ACHN (cell line): ENCODE results near the gene EPB41L4A.
"Not testable (repeated sequence)": the region's sequence is repeated elsewhere in the genome, so short reads cannot be mapped to it uniquely, and the experiment has no call there.

Source experiments
- DNase-seq: peaks from one replicate; pipeline ENCODE4 v3.0.0-alpha.2; 2015
- in situ Hi-C: cut with HindIII; loops from 2 replicates; pipeline ENCODE4 v1.10.0; 2017; ENCODE audit warnings: low sequenced_read_pairs, low pct_ligation_motif_present, low pct_unique_long_range_greater_than_20kb

The EPB41L4A gene

GRCh38 chr5:112419164-112419985, at the start of gene EPB41L4A:
Gene EPB41L4A (minus strand): TSS chr5:112419277. CDS start chr5:112419039, 238 bp downstream.
- in situ Hi-C loops: no loop called here
- DNase-seq: peak; percentile 67

DNA sequence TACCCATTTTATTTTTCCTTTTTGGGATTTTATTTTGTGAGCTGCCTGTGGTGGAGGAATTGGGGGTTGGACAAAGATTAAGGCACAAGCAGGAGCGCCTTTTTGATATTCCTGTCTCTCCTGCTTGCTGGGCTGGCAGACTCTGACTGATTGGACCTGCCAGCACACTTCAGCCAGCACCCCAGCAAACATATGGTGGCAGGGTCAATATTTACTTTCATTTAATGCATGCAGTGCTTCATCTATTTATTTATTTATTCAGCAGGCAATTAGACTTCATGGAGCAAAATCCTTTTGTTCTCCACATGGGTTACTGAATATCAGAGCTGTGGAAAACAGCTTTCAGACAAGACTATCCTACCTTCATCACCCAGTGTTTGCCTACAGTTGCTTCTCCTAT, 48.4 kb upstream of the EPB41L4A start:
- no peak for DNase-seq

DNA sequence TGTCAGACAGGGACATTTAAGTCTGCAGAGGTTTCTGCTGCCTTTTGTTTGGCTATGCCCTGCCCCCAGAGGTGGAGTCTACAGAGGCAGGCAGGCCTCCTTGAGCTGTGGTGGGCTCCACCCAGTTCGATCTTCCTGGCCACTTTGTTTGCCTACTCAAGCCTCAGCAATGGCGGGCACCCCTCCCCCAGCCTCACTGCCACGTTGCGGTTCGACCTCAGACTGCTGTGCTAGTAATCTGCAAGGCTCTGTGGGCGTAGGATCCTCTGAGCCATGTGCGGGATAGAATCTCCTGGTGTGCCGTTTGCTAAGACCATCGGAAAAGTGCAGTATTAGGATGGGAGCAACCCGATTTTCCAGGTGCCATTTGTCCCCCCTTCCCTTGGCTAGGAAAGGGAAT, 47.2 kb upstream of the EPB41L4A start:
- DNase-seq, in situ Hi-C loops: not testable (repeated sequence)

More for the DNA sequence above, 48.4 kb upstream of the EPB41L4A start:
- in situ Hi-C loops: no loop called here

DNA sequence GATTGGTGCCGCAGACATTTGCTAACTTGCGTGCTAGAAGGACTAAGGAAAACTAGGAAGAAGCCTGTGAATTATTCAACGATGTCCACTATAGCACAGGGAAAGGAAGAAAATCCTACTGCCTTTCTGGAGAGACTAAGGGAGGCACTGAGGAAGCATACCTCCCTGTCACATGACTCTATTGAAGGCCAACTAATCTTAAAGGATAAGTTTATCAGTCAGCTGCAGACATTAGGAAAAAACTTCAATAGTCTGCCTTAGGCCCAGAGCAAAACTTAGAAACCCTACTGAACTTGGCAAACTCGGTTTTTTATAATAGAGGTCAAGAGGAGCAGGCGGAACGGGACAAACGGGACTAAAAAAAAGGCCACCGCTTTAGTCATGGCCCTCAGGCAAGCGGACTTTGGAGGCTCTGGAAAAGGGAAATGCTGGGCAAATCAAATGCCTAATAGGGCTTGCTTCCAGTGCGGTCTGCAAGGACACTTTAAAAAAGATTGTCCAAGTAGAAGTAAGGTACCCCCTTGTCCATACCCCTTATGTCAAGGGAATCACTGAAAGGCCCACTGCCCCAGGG, 28.2 kb upstream of the EPB41L4A start:
- DNase-seq, in situ Hi-C loops: not testable (repeated sequence)

DNA sequence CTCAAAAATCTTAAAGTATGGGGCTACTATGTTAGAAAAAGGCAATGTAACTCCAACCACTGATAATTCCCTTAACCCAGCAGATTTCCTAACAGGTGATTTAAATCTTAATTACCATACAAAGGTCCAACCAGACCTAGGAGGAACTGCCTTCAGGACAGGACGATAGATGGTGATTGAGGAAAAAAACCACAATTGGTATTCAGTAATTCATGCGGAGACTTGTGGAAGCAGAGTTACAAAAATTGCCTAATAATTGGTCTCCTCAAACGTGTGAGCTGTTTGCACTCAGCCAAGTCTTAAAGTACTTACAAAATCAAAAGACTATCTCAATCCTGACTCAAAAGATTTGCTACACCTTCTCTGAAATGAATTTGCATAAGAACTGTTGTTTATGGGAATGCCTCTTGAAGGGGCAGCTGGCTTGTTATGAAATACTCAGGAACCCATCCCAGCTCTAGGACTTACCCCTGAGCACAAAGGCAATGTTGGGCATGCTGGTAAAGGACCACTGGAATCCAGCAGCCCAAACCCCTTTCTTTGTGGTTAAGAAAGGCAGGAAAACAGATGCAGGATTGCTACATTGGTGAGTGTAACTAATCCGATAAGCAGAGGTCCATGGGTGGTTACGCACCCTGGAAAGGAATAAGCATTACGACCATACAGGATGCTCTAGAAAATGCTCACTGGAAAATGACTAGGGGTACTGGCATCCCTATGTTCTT, 26.7 kb upstream of the EPB41L4A start:
- DNase-seq: no peak
- in situ Hi-C loops: no loop called here

GRCh38 chr5:112443932-112444331, 24.9 kb upstream of the EPB41L4A start:
- in situ Hi-C loops, DNase-seq: not testable (repeated sequence)

- in situ Hi-C loops: no loop called here
- no peak for DNase-seq
Measured at GRCh38 chr5:112440031-112440430, 21.0 kb upstream of the EPB41L4A start.

- in situ Hi-C loops: no loop called here
- no peak for DNase-seq
Measured at GRCh38 chr5:112436144-112436543, 17.1 kb upstream of the EPB41L4A start.

GRCh38 chr5:112434641-112435040, 15.6 kb upstream of the EPB41L4A start:
- DNase-seq: no peak
- in situ Hi-C loops: no loop called here

DNA sequence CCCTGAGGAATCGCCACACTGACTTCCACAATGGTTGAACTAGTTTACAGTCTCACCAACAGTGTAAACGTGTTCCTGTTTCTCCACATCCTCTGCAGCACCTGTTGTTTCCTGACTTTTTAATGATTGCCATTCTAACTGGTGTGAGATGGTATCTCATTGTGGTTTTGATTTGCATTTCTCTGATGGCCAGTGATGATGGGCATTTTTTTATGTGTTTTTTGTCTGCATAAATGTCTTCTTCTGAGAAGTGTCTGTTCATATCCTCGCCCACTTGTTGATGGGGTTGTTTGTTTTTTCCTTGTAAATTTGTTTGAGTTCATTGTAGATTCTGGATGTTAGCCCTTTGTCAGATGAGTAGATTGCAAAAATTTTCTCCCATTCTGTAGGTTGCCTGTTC, 7.1 kb upstream of the EPB41L4A start:
- in situ Hi-C loops, DNase-seq: not testable (repeated sequence)

GRCh38 chr5:112419986-112420864, 1.1 kb upstream of the EPB41L4A start:
- in situ Hi-C loops: no loop called here
- peak; percentile 81 for DNase-seq

DNA sequence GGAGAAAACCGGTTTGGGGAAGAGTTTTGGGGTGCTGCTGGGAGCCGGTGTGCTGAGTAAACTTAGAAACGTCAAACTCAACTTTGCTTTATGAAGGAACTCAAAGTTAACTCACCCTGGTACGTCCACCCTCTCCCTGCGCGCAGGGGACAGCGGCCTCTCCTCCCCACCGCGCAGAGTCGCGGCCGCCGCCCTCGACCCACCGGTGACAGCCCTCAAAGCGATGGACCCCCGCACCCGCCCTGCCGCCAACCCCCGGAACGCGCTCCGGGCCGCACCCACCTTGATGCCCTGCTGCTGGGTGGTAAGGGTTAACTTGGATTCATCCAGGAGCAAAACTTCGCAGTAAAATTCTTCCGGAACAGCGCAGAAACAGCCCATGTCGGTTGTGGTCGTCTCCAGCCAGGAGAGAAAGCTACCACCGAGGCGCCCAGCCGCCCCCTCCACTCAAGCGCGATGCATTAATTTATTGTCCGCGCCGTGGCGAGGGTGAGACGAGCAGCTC, 366 bp downstream of the EPB41L4A start:
- DNase-seq: no peak
- in situ Hi-C loops: no loop called here

DNA sequence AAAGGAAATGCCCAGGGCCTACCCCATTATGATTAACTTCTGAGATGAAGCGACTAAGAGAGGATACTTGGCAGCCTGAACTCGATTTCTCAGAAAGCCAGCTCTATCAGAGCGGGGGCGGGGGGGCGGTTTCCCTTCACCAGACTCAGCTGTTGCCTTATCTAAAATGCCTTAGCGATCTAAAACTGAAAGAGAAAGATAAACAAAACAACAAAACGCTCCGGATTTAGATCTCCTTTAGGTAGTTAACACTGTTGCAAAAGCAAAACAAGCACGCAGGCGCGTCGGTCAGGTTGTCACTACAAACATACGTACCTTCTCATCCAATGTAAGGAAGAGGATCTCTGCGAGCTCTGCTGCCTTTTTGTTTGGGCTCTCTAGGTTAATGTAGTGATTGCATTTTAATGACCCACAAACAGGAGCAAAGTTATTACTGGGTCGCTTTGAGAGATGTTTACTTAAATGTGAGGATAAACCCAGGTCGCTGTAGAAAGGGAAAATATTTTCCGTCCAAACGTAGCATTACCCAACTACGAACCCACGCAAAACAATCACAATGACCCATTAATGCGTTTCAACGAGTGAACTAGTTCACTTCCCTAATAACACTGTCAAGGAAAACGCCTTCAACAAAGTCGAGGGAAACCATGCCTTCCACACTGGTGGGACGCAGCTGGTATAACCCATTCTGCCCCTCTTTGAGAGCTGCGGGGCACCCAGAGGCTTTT, 982 bp downstream of the EPB41L4A start:
- in situ Hi-C loops: no loop called here

GRCh38 chr5:112415552-112415951, 3.5 kb downstream of the EPB41L4A start:
- no peak for DNase-seq
- in situ Hi-C loops: no loop called here

More for the DNA sequence above, 982 bp downstream of the EPB41L4A start:
- DNase-seq: peak; percentile 40

GRCh38 chr5:112413611-112414010, 5.5 kb downstream of the EPB41L4A start:
- in situ Hi-C loops: no loop called here
- no peak for DNase-seq

- peak; percentile 48 for DNase-seq
- in situ Hi-C loops: no loop called here
Measured at GRCh38 chr5:112412346-112412745, 6.7 kb downstream of the EPB41L4A start.

GRCh38 chr5:112411903-112412302, 7.2 kb downstream of the EPB41L4A start:
- in situ Hi-C loops: no loop called here
- no peak for DNase-seq

- no peak for DNase-seq
- in situ Hi-C loops: no loop called here
Measured at GRCh38 chr5:112407666-112408065, 11.4 kb downstream of the EPB41L4A start.
